Loucy (cell line): ENCODE data around the gene ACAP1.

ENCODE experiments used
- CTCF ChIP-seq: fragments of 200-600 bp; sonication (generic); conservative IDR thresholded peaks from 2 replicates; pipeline ENCODE4 v1.5.1; 2014; ENCODE audit warnings: mild to moderate bottlenecking, antibody characterized with exemption, low read length
- EZH2phosphoT487 ChIP-seq: fragments of 200-600 bp; IDR thresholded peaks from 2 replicates; pipeline ENCODE4 v1.6.1; 2018; ENCODE audit warnings: antibody characterized with exemption, mild to moderate bottlenecking, moderate library complexity, borderline replicate concordance

DNA sequence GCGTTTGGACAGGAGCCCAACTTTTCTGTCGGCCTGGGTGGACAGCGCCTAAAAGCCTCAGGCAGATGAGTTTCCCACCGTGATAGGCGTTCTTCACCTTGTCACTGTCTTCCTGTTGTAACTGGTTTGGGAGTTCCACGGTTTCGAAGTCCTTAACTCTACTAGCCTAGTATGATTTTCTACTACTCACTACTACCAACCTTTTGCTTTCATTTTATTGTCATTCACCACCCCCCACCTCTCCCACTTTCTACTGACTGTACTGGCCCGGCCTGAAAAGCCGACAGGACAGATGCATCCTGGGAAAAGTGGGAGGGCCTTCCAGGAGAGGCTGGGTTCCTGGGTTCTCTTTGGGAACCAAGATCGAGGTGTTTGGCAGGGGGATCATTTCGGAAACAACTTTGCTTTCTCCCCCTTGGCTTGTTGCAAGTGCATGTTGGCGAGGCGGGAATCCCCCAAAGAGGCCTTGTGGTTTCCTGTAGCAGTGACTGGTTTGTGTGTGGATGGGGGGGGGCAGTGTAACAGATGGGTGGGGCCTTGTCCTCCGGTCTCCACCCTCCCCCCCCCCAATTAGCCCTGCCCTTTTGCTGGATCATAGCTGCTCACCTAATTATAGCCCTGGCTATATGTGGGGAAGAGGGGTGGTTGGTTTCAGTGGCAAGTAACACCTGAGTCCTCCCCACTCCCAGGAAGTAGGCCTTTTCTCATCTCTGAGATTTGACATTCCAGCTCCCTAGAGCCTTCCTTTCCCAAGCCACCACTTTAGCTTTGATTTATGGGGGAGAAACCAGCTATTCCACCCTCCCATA lies 27.5 kb upstream of the ACAP1 start:
- TF ChIP-seq CTCF (no peak), EZH2phosphoT487 (no peak)
